HG03196 (cell line): ENCODE data around the gene EARS2.
"Not testable (repeated sequence)": the region's sequence is repeated elsewhere in the genome, so short reads cannot be mapped to it uniquely, and the experiment has no call there.

Experiments
- ATAC-seq: cut with Tn5 transposase; IDR thresholded peaks from one replicate; pipeline ENCODE4 v1.9.1; 2021; ENCODE audit not compliant: unreplicated experiment

The EARS2 gene

DNA sequence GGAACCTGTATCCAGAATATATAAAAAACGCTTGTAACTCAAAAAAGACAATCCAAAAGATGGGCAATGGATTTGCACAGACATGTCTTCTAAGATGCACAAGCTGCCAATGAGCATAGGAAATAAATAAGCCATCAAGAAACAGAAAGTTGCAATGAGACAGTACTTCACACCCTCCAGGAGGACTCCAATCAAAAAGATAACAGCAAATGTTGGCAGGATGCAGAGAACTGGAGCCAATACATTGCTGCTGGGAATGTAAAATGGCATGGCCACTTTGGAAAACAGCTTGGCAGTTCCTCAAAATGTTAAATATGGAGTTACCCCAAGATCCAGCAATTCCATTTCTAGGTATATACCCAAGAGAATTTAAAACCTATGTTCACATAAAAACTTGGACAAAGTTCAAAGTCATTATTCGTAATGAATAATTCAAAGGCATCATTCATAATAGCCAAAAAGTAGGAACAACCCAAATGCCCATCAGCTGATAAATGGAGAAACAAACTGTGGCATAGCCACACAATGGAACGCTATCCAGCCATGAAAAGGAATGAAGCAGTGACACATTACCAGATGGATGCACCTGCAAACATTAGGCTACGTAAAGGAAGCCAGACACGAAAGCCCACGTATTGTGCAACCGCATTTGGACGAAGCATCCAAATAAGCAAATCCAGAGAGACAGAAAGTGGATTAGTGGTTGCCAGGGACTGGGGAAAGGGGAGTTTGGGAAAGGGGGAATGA lies 72.5 kb downstream of the EARS2 start:
- ATAC-seq: no peak

DNA sequence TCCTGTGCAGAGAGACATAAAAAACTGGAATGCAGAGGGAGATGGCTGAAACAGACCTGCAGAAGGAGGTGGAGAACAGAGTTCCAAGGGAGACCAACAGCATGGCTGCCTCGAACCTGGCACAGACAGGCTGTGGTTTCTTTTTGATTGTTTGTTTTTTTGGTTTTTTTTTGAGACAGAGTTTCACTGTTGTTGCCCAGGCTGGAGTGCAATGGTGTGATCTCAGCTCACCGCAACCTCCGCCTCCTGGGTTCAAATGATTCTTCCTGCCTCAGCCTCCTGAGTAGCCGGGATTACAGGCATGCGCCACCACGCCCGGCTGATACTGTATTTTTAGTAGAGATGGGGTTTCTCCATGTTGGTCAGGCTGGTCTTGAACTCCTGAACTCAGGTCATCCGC lies 73.7 kb downstream of the EARS2 start:
- ATAC-seq: not testable (repeated sequence)

DNA sequence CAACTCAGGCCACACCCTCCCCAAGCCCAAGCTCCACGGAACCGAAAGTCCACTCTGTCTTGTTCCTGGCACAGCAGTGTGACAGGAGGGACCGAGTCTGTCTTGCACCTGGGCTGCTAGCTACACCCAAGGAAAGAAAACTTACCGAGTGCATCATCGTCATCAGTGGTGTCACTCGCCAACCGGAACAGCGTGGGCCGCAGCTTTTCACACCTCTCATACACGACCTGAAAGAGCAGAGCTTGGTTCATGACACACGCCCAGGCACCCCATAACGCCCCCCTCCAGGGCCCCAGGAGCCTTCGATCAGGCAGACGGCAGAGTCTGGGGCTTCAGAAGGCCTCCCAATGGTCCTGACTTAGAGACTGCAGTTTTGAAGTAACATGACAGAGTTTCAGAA lies 74.4 kb downstream of the EARS2 start:
- no peak for ATAC-seq

DNA sequence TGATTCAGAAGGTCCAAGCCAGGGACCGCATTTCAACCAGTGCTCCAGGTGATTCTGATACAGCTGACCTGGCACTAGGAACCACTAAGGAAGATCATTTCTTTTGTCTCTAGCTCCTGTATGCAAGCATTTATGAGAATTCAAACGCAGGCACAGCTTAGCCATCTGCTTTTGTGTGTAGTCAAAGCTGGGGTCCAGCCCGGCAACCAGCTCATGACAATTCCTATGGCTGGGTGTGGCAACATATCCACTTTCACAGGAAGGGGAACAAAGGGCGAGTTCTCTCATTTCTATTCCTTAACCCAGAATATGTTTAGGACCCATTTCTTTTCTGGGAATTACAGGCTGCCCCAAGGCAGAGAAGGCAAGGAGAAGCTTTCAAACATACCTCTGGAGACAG lies 76.9 kb downstream of the EARS2 start:
- no peak for ATAC-seq

DNA sequence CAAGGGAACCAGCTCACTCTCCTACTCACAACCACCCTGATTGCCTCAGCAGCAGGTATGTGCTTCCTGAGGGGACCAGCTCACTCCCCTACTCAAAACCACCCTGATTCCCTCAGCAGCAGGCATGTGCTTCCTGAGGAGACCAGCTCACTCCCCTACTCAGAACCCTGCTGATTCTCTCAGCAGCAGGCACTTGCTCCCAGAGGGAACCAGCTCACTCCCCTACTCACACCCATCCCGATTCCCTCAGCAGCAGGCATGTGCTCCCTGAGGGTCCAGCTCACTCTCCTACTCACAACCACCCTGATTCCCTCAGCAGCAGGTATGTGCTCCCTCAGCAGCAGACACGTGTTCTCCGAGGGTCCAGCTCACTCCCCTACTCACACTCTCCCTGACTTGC lies 78.0 kb downstream of the EARS2 start:
- ATAC-seq: no peak

DNA sequence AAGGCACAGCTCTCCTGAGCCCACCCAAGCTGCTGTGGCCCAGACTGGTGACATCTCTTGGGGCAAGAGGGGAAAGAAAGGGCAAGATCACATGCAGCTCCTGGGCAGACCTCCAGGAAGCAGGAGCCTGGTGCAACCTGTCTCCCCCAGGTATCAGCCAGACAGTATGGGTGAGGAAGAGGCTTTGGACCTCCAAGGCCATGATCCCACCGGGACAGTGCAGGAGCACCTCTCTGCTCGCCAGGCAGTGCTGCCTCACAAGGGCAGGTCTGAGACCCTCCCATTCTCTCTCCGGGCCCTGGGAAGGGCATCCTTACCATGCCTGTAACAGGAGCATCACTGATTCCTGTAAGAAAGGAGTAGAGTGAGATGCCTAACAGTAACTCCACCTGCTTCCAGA lies 78.6 kb downstream of the EARS2 start:
- ATAC-seq: no peak

DNA sequence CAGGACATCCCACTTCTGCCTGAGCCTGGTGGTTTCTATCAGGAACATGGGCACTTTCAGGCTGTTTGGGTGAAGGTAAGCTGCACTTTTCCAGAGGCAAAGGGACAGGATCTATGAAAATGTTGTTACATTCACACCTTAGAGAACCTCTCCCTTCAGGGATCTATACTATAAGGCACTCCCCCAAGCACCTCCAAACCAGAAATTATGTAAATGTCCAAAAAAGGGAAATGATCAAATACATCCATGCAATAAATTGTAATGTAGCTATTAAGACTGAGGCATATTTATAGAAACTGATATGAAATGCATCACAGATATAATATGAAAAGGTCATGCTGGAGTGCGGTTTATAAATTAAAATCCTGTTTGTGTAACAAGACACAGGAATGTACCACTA lies 80.9 kb downstream of the EARS2 start:
- ATAC-seq: no peak
